ENCODE results near the gene CABLES2. TPM values are rescaled to one million over a fixed set of nuclear protein-coding genes. Genes with fewer than 3 reads are reported as not detected.

The CABLES2 gene
- total RNA-seq, 1 donor from 2014 or later, result 6.9 TPM

GRCh38 chr20:62372042-62372993 lies 34.8 kb downstream of the CABLES2 start:
- Histone ChIP-seq H3K27me3 (ENCODE audit: control insufficient read depth, insufficient read depth, low read length) (no peaks in the 10 kb centered on the region), H3K36me3 (ENCODE audit: control insufficient read depth, insufficient read depth, low read length) (no peaks in the 10 kb centered on the region), H3K4me3 (ENCODE audit: low read depth, low read length) (no peak overlapping the region)
- DNase-seq (ENCODE audit: low read depth), result no peak
- TF ChIP-seq CTCF (IDR thresholded peaks at IDR 0.05; ENCODE audit: insufficient read depth, low read length, poor library complexity, severe bottlenecking), result no peak

GRCh38 chr20:62371588-62372041 lies 35.5 kb downstream of the CABLES2 start:
- DNase-seq (ENCODE audit: low read depth), result no peak
- Histone ChIP-seq H3K27me3 (ENCODE audit: control insufficient read depth, insufficient read depth, low read length) (no peaks in the 10 kb centered on the region), H3K4me3 (ENCODE audit: low read depth, low read length) (no peak overlapping the region), H3K36me3 (ENCODE audit: control insufficient read depth, insufficient read depth, low read length) (no peaks in the 10 kb centered on the region)
- TF ChIP-seq CTCF (IDR thresholded peaks at IDR 0.05; ENCODE audit: insufficient read depth, low read length, poor library complexity, severe bottlenecking), result no peak

GRCh38 chr20:62370807-62371587 lies 36.1 kb downstream of the CABLES2 start:
- Histone ChIP-seq H3K27me3 (ENCODE audit: control insufficient read depth, insufficient read depth, low read length) (no peaks in the 10 kb centered on the region), H3K36me3 (ENCODE audit: control insufficient read depth, insufficient read depth, low read length) (no peaks in the 10 kb centered on the region), H3K4me3 (ENCODE audit: low read depth, low read length) (no peak overlapping the region)
- TF ChIP-seq CTCF (IDR thresholded peaks at IDR 0.05; ENCODE audit: insufficient read depth, low read length, poor library complexity, severe bottlenecking), result no peak
- DNase-seq (ENCODE audit: low read depth), result no peak

- H3K4me3 ChIP-seq (ENCODE audit: low read depth, low read length), result no peak overlapping the region
- H3K27me3 ChIP-seq (ENCODE audit: control insufficient read depth, insufficient read depth, low read length), result no peaks in the 10 kb centered on the region
- DNase-seq (ENCODE audit: low read depth), result no peak
- no peak for TF ChIP-seq CTCF (IDR thresholded peaks at IDR 0.05; ENCODE audit: insufficient read depth, low read length, poor library complexity, severe bottlenecking)
- no peaks in the 10 kb centered on the region for H3K36me3 ChIP-seq (ENCODE audit: control insufficient read depth, insufficient read depth, low read length)
Observed at GRCh38 chr20:62370115-62370806, 36.8 kb downstream of the CABLES2 start.

GRCh38 chr20:62369815-62370114 lies 37.3 kb downstream of the CABLES2 start:
- H3K4me3 ChIP-seq (ENCODE audit: low read depth, low read length), result no peak overlapping the region
- no peaks in the 10 kb centered on the region for H3K27me3 ChIP-seq (ENCODE audit: control insufficient read depth, insufficient read depth, low read length)
- H3K36me3 ChIP-seq (ENCODE audit: control insufficient read depth, insufficient read depth, low read length), result no peaks in the 10 kb centered on the region
- no peak for DNase-seq (ENCODE audit: low read depth)
- no peak for TF ChIP-seq CTCF (IDR thresholded peaks at IDR 0.05; ENCODE audit: insufficient read depth, low read length, poor library complexity, severe bottlenecking)
